ENCODE results near the gene YAF2.

DNA sequence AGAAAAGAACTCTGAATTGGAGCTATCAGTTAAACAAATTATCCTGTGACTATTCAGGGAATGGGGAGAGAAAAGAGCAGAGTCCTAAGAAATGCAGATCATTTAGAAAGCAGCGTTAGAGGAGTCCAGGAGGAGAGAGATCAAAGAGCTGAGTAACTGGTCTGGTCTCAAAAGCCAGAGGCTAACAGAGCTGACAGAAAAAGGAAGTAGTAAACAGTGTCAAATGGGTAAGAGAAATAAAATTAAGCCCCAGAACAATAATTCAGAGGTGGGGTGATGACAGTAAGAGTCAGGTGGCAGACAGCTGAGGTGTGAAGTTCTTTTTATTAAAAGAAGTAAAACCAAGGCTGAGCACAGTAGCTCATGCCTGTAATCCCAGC, 112.7 kb downstream of the YAF2 start:
- no peak for TF ChIP-seq CTCF (IDR thresholded peaks at IDR 0.05; ENCODE audit: borderline replicate concordance, extremely low read depth, low read length, poor library complexity, severe bottlenecking)
- no peak for TF ChIP-seq EZH2 (IDR thresholded peaks at IDR 0.05; ENCODE audit: borderline replicate concordance, low read depth, low read length, severe bottlenecking)

All from DND-41 (cell line).